OCI-LY1 (cell line): ENCODE measurements around the gene ASTN1.

Experiments used
- H2AFZ ChIP-seq: fragments of 200-600 bp; sonication (generic), shearing (Covaris generic); 2 replicates; pipeline ENCODE4 v1.6.0; 2014; ENCODE audit warnings: antibody characterized with exemption, mild to moderate bottlenecking, low read length
- H3F3A ChIP-seq: fragments of 200-600 bp; sonication (generic), shearing (Covaris generic); 2 replicates; pipeline ENCODE4 v1.6.0; 2014; ENCODE audit warnings: mild to moderate bottlenecking, antibody characterized with exemption, low read length, moderate library complexity; ENCODE audit not compliant: insufficient read depth
- H3K27ac ChIP-seq: fragments of 200-600 bp; sonication (generic); 2 replicates; pipeline ENCODE4 v1.5.1; 2014; ENCODE audit warnings: low read length, mixed run types, mild to moderate bottlenecking, low read depth; ENCODE audit not compliant: poor library complexity, severe bottlenecking
- H3K27me3 ChIP-seq: fragments of 200-600 bp; sonication (generic); 2 replicates; pipeline ENCODE4 v1.6.0; 2014; ENCODE audit warnings: antibody characterized with exemption, mild to moderate bottlenecking, low read length, moderate library complexity; ENCODE audit not compliant: insufficient read depth
- H3K36me3 ChIP-seq: fragments of 200-600 bp; sonication (generic); 2 replicates; pipeline ENCODE4 v1.6.1; 2014; ENCODE audit warnings: mild to moderate bottlenecking, antibody characterized with exemption, low read length, moderate library complexity, mixed read lengths; ENCODE audit not compliant: insufficient read depth
- H3K4me1 ChIP-seq: fragments of 200-600 bp; sonication (generic); 2 replicates; pipeline ENCODE4 v1.5.1; 2014; ENCODE audit warnings: mild to moderate bottlenecking, low read length, moderate library complexity; ENCODE audit not compliant: insufficient read depth, severe bottlenecking
- H3K4me2 ChIP-seq: fragments of 200-600 bp; sonication (generic), shearing (Covaris generic); 2 replicates; pipeline ENCODE4 v1.6.1; 2014; ENCODE audit warnings: low read length
- H3K4me3 ChIP-seq: fragments of 200-600 bp; sonication (generic); 2 replicates; pipeline ENCODE4 v1.5.1; 2014; ENCODE audit warnings: low read length, low read depth, mild to moderate bottlenecking, mixed read lengths; ENCODE audit not compliant: poor library complexity, severe bottlenecking
- H3K79me2 ChIP-seq: fragments of 200-600 bp; shearing (Covaris generic); 2 replicates; pipeline ENCODE4 v1.6.1; 2016; ENCODE audit warnings: mixed run types, low read length, mixed read lengths; ENCODE audit not compliant: insufficient read depth
- H3K9ac ChIP-seq: fragments of 200-600 bp; sonication (generic), shearing (Covaris generic); 2 replicates; pipeline ENCODE4 v1.6.1; 2014; ENCODE audit warnings: mild to moderate bottlenecking, low read length, mixed read lengths
- H3K9me2 ChIP-seq: fragments of 200-600 bp; sonication (generic), shearing (Covaris generic); 2 replicates; pipeline ENCODE4 v1.6.1; 2014; ENCODE audit warnings: low read depth, mild to moderate bottlenecking, low read length, mixed read lengths
- H3K9me3 ChIP-seq: fragments of 200-600 bp; shearing (Covaris generic); 2 replicates; pipeline ENCODE4 v1.6.1; 2014; ENCODE audit warnings: low read length, mixed read lengths
- H4K20me1 ChIP-seq: fragments of 200-600 bp; sonication (generic), shearing (Covaris generic); 2 replicates; pipeline ENCODE4 v1.6.0; 2016; ENCODE audit warnings: mild to moderate bottlenecking, low read length; ENCODE audit not compliant: insufficient read depth
- EZH2 ChIP-seq: fragments of 200-600 bp; sonication (generic), shearing (Covaris generic); IDR thresholded peaks from 2 replicates; pipeline ENCODE4 v1.8.0; 2017; ENCODE audit warnings: borderline replicate concordance, mixed run types, mild to moderate bottlenecking, antibody characterized with exemption, low read length, moderate library complexity, mixed read lengths
- TF ChIP-seq, protein P1 (sequence below): fragments of 200-600 bp; sonication (generic), shearing (Covaris generic); IDR thresholded peaks from 2 replicates; pipeline ENCODE4 v1.5.1; 2017; ENCODE audit warnings: mild to moderate bottlenecking, antibody characterized with exemption, low read length, moderate library complexity, mixed read lengths

Gene ASTN1

DNA sequence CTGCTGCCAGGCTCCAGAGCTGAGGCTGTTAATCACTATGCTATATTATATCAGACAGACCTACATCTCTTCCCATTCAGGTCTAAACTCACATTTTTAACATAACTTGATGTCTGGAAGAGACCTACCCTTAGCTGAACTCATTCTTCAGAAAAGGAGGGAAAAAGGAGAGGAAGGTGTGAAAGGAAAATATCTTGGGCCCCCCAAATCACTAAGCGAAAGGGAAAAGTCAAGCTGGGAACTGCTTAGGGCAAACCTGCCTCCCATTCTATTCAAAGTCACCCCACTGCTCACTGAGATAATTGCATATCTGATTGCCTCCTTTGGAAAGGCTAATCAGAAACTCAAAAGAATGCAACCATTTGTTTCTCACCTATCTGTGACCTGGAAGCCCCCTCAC lies 222.2 kb downstream of the ASTN1 start:
- Histone ChIP-seq H3K4me2 (no peak overlapping the region), H3K9me3 (no peaks in the 10 kb centered on the region), H3K4me1 (no peaks in the 10 kb centered on the region), H3K4me3 (no peak overlapping the region), H3F3A (no peaks in the 10 kb centered on the region), H3K9ac (no peak overlapping the region), H4K20me1 (no peaks in the 10 kb centered on the region), H3K9me2 (no peaks in the 10 kb centered on the region), H3K36me3 (no peaks in the 10 kb centered on the region), H2AFZ (no peak overlapping the region), H3K27me3 (no peaks in the 10 kb centered on the region), H3K79me2 (no peaks in the 10 kb centered on the region), H3K27ac (no peak overlapping the region)
- TF ChIP-seq, protein P1, sequence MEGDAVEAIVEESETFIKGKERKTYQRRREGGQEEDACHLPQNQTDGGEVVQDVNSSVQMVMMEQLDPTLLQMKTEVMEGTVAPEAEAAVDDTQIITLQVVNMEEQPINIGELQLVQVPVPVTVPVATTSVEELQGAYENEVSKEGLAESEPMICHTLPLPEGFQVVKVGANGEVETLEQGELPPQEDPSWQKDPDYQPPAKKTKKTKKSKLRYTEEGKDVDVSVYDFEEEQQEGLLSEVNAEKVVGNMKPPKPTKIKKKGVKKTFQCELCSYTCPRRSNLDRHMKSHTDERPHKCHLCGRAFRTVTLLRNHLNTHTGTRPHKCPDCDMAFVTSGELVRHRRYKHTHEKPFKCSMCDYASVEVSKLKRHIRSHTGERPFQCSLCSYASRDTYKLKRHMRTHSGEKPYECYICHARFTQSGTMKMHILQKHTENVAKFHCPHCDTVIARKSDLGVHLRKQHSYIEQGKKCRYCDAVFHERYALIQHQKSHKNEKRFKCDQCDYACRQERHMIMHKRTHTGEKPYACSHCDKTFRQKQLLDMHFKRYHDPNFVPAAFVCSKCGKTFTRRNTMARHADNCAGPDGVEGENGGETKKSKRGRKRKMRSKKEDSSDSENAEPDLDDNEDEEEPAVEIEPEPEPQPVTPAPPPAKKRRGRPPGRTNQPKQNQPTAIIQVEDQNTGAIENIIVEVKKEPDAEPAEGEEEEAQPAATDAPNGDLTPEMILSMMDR: no peak
- TF ChIP-seq EZH2: no peak

- Histone ChIP-seq H3K27me3 (no peaks in the 10 kb centered on the region), H4K20me1 (no peaks in the 10 kb centered on the region), H3K4me2 (no peak overlapping the region), H2AFZ (no peak overlapping the region), H3K27ac (no peak overlapping the region), H3K36me3 (no peaks in the 10 kb centered on the region), H3K4me1 (no peaks in the 10 kb centered on the region), H3K9me3 (no peaks in the 10 kb centered on the region), H3F3A (no peaks in the 10 kb centered on the region), H3K79me2 (no peaks in the 10 kb centered on the region), H3K9ac (no peak overlapping the region), H3K9me2 (no peaks in the 10 kb centered on the region), H3K4me3 (no peak overlapping the region)
- TF ChIP-seq, protein P1: no peak
- TF ChIP-seq EZH2: no peak
Measured at GRCh38 chr1:176939993-176940392, 224.5 kb downstream of the ASTN1 start.

DNA sequence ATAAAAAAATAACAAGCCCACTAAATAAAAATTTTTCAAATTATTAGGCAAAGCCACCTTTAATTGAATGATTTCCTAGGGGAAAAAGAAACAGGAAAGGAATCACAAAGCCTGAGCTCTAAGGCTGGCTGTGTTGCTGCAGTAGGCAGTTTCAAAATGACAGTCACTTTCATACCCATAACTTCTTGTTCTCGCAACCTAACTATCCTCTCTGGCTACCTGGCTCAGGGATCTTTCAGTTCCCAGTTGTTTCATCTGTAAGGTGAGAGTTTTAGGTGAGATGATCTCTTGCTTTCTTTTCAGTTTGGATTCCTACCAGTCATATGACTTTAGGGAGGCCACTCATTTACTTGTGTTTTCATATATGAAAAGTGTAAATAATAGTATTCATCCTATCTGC lies 226.1 kb downstream of the ASTN1 start:
- no peaks in the 10 kb centered on the region for H3K9me3 ChIP-seq
- H2AFZ ChIP-seq: no peak overlapping the region

More for the DNA sequence above, 226.1 kb downstream of the ASTN1 start:
- H3K4me2 ChIP-seq: no peak overlapping the region
- no peak for TF ChIP-seq EZH2
- TF ChIP-seq, protein P1: no peak
- no peak overlapping the region for H3K9ac ChIP-seq
- H3F3A ChIP-seq: no peaks in the 10 kb centered on the region
- no peaks in the 10 kb centered on the region for H3K9me2 ChIP-seq
- no peaks in the 10 kb centered on the region for H3K4me1 ChIP-seq
- no peaks in the 10 kb centered on the region for H3K27me3 ChIP-seq
- H3K36me3 ChIP-seq: no peaks in the 10 kb centered on the region
- H4K20me1 ChIP-seq: no peaks in the 10 kb centered on the region
- no peaks in the 10 kb centered on the region for H3K79me2 ChIP-seq
- H3K4me3 ChIP-seq: no peak overlapping the region
- no peak overlapping the region for H3K27ac ChIP-seq
